GM21529 (cell line): ENCODE data around the gene DDX52.
A peak's percentile ranks its signal among the peaks of the same experiment; 100 is the strongest.
"Not testable (repeated sequence)": the region's sequence is repeated elsewhere in the genome, so short reads cannot be mapped to it uniquely, and the experiment has no call there.

Experiments
- ATAC-seq: cut with Tn5 transposase; IDR thresholded peaks from one replicate; pipeline ENCODE4 v1.9.1; 2021; ENCODE audit not compliant: unreplicated experiment

The DDX52 gene

DNA sequence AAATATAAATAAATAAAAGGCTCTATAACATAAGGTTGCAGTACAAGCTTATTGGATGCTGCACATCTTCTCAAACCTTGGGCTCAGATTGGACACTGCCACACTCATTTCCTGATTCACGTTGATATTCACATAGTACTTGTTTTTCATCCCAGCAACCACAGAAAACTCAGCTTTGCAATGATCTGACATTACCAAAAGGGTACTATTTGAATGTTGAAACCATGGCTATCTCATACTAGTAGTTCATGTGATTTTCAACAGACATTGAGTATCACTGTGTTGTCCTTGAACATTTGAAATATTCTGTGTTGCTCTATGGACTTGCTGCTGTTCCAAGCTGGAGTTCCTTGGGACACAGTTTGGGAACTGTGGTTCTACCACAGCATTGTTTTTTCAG lies 14.0 kb upstream of the DDX52 start:
- no peak for ATAC-seq

GRCh38 chr17:37651849-37652248 lies 8.6 kb upstream of the DDX52 start:
- no peak for ATAC-seq

DNA sequence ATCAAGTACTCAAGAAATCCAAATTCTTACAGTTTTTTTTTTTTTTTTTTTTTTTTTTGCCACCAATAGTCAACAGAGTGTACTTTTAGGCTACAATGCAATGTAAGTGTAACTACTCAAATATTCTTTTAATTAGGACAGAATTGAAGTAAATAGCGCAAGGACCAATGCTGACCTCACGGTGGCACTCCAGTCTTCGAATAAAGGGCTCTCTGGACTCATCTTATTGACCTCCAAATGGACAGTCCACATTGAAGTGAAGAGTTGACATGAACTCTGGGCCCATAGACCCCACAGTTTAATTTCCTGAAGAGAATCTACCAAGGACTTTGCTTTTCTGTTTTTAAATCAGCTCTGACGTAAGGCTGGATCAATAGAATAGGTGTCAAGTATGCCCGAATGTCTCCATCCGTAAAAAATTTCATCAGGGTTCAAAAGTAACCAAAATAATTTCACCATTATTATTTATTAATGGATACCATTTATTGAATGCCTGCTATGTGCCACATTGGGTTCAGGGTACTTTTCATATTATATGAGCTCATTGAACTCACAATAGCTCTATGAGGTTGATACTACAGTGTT lies 7.3 kb upstream of the DDX52 start:
- no peak for ATAC-seq

- ATAC-seq, result no peak
Observed at GRCh38 chr17:37648555-37648954, 5.3 kb upstream of the DDX52 start.

- no peak for ATAC-seq
Observed at GRCh38 chr17:37647856-37648255, 4.6 kb upstream of the DDX52 start.

DNA sequence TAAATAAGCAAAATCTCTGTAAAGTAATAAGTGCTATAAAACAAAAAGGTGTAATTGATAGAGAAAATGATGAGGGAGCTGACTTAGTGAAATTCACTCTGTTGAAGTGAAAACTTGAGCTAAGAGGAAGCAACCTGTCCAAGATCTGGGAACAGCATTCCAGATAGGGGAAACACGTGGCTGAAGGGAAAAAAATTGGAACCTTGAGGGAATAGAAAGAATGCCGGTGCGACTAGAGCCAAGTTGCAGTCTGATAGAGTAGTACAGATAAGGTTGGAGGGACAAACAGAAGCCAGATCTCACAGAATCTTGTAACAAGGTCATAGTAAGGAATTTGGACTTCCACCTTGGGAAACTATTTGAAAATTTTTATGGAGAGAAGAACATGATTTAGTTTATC lies 623 bp upstream of the DDX52 start:
- ATAC-seq, result no peak

- no peak for ATAC-seq
Observed at GRCh38 chr17:37642681-37643080, 565 bp downstream of the DDX52 start.

GRCh38 chr17:37640015-37640414 lies 3.2 kb downstream of the DDX52 start:
- no peak for ATAC-seq

GRCh38 chr17:37637956-37638355 lies 5.3 kb downstream of the DDX52 start:
- no peak for ATAC-seq

GRCh38 chr17:37616430-37616829 lies 26.8 kb downstream of the DDX52 start:
- not testable (repeated sequence) for ATAC-seq

DNA sequence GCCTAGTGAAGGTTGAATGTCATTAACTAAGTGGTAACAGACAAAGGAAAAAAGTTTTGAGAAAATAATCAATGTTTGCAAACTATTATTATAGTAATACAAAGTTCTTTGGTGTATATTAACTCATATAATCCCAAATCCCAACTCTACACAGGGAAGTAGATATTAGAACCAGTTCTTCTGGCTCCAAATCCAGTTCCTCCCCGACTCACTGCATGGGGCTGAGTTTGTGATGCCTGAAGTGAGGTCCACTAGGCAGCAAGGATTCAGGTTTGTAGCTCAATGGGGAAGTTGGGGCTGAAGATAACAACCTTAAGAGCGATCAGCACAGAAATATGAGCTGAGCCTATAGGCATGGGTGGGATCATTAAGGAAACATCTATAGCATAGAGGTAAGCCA lies 28.4 kb downstream of the DDX52 start:
- ATAC-seq, result no peak

- no peak for ATAC-seq
Observed at GRCh38 chr17:37614391-37614790, 28.9 kb downstream of the DDX52 start.

- no peak for ATAC-seq
Observed at GRCh38 chr17:37610971-37611370, 32.3 kb downstream of the DDX52 start.

GRCh38 chr17:37610041-37610420 lies 33.2 kb downstream of the DDX52 start:
- not testable (repeated sequence) for ATAC-seq

DNA sequence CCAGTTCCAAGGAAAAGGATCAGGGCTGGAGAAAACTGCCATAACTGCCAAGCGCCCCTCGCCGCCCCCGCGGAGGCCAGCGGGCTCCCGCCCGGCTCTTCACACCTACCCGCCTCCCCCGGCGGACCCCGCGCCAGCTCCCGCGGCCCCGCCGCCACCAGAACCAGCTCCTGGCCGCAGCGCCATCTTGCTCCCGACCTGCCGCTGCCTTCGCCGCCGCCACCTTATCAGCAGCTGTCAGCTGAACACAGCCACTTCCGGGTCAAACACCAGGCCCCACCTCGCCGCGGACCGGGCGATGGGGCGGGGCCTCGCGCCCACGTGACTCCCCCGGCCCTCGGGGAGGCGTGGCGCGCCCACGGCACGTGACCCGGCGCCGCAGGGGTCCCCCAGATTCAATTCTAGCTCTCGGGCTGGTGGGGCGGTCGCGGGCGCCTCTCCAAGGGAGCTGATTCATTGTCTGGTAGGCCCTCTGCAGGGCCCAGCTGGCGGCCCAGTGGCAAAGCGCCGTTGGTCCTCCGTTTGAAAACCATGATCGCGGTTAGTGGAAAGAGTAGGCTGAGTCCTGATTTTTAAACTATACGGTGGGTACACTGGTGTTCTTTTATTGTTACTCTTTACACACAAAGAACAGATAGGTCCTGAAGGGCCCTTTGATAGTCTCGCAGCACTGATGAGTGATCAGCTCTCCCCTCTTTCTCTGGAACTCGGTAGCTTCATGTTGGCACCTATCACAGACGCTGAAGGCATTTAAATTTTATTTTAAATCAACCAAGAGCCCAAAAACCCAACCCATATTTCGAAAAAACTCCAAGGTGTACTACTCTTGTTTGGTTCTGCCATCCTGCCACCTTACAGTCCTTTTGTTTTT lies 33.8 kb downstream of the DDX52 start, which contains the start of gene SYNRG:
Gene SYNRG, minus strand, starts transcription at position 249 of the 871 bp plus-strand sequence. Its CDS starts 63 bp downstream, at position 186.
- peak; percentile 79 for ATAC-seq

DNA sequence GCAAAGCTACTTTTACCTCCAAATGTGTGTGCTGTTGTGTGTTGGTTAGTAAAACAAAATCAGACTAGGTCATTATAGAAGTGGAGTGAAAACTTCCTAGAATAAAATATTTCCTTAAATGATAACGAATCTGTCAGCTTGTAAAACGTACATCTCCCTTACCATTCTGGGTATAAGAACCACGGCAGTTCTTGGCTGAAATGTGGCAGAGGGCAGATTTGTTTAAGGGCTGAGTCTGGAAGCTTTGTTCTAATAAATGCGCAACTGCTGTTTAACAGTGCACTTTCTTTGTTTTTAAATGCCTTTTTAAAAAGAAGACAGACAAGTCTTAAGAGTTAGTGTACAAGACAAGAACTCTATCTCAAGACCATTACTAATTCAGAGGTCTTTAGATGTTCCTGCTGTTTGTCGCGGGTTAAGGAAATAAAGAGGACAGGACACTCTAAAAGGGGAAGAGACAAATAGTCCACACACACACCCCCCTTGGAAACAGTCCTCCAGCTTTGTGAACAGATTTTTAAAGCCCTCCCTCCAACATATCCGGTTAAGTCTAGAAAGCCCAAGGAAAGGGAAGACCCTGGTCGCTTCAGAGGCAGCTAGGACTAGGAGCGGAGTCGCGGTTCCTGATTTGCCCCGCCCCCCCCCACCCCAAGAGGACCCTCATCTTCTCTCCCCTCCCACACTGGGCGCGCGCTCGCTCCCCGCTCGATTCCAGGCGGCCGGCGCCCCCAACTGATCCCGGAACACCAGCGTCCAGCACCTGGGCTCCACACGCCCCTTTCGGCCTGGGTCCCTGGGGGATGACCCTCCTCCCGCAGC lies 34.7 kb downstream of the DDX52 start:
- ATAC-seq, result peak; percentile 19

DNA sequence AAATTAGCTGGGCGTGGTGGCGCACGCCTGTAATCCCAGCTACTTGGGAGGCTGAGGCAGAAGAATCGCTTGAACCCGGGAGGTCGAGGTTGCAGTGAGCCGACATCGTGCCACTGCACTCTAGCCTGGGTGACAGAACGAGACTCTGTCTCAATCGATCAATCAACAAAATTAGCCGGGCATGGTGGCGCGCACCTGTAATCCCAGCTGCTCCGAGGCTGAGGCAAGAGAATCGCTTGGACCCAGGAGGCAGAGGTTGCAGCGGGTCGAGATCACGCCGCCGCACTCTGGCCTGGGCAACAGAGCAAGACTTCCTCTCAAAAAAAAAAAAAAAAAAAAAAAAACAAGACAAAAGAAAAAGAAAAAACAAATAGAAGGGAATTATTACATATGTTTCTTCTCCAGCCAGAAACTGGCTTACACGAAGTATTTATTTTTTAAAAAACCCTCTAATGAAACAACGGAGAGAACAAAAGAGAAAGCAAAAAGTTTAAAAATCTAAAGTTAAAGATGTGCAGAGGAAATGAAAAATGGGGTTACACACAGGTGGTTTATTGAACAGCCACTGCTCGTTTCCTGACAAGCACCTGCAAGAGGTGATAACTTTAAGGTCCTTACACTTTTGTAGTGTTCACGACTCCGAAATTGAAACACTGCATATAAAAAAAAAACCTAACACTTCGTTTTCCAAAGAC lies 35.5 kb downstream of the DDX52 start:
- no peak for ATAC-seq

- ATAC-seq, result no peak
Observed at GRCh38 chr17:37605813-37606505, 37.3 kb downstream of the DDX52 start.

DNA sequence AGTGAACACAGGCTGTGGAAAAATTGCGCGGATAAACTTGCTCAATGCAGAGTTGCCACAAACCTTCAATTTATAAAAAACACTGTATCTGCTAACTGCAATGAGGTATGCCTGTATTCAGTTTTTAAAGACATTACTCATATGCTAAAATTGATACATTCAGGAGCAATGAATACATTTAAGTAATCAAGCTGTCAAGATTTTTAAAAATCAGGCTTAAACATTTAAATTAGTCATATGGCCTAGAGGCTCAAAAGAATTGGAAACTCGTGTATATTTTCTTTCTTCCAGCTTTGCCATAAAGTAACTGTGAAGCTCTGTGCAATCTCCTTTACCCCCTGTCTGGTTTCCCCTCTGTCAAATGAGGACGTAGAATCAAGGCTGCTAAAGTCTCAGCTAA lies 38.2 kb downstream of the DDX52 start:
- ATAC-seq, result no peak

GRCh38 chr17:37604556-37604955 lies 38.7 kb downstream of the DDX52 start:
- ATAC-seq, result no peak
